ENCODE data around the gene KMO. TPM values are rescaled to one million over a fixed set of nuclear protein-coding genes. Genes with fewer than 3 reads are reported as not detected.
A peak's percentile ranks its signal among the peaks of the same experiment; 100 is the strongest.

KMO gene
- total RNA-seq, 1 experiment from 2014 or later = 0.29 TPM

- intact Hi-C loops (cut with micrococcal nuclease) = loop anchor here (1.0 to 5.0 kb wide), 6 partner anchors 16 to 376 kb away; no protein-coding TSS in a partner anchor
- Histone ChIP-seq H3K4me2 (ENCODE audit: low read length) (peak overlapping the region; percentile 4; the same call in 1 of the 2 replicates), H3K27ac (ENCODE audit: low read length) (peak overlapping the region; percentile 85), H3K9me3 (ENCODE audit: low read length) (no peaks in the 10 kb centered on the region), H2AFZ (ENCODE audit: low read length) (peak overlapping the region; percentile 58), H3K4me1 (ENCODE audit: insufficient read depth, low read length) (peaks cover 94% of the 10 kb centered on the region), H3K79me2 (ENCODE audit: low read length) (no peaks in the 10 kb centered on the region), H3K36me3 (ENCODE audit: low read depth, low read length) (no peaks in the 10 kb centered on the region), H3F3A (ENCODE audit: low read length, unreplicated experiment) (peaks cover 12% of the 10 kb centered on the region), H3K9me2 (replicated peaks; ENCODE audit: low read length) (no peaks in the 10 kb centered on the region), H3K27me3 (ENCODE audit: low read length) (no peaks in the 10 kb centered on the region), H4K20me1 (ENCODE audit: low read length) (no peaks in the 10 kb centered on the region), H3K4me3 (ENCODE audit: low read length) (no peak overlapping the region), H3K9ac (ENCODE audit: low read length) (peak overlapping the region; percentile 60)
- DNase-seq (peak; percentile 96), ATAC-seq (peak; percentile 7)
- TF ChIP-seq, protein P1, sequence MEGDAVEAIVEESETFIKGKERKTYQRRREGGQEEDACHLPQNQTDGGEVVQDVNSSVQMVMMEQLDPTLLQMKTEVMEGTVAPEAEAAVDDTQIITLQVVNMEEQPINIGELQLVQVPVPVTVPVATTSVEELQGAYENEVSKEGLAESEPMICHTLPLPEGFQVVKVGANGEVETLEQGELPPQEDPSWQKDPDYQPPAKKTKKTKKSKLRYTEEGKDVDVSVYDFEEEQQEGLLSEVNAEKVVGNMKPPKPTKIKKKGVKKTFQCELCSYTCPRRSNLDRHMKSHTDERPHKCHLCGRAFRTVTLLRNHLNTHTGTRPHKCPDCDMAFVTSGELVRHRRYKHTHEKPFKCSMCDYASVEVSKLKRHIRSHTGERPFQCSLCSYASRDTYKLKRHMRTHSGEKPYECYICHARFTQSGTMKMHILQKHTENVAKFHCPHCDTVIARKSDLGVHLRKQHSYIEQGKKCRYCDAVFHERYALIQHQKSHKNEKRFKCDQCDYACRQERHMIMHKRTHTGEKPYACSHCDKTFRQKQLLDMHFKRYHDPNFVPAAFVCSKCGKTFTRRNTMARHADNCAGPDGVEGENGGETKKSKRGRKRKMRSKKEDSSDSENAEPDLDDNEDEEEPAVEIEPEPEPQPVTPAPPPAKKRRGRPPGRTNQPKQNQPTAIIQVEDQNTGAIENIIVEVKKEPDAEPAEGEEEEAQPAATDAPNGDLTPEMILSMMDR (conservative IDR thresholded peaks at IDR 0.05; ENCODE audit: low read depth, low read length) = peak; percentile 97
- TF ChIP-seq EZH2phosphoT487 (IDR thresholded peaks at IDR 0.05; ENCODE audit: borderline replicate concordance, low read length) = no peak
- CTCF ChIA-PET = interaction anchor here (0.6 to 2.1 kb wide), 9 partner anchors 16 to 237 kb away, joined by 3 to 26 read pairs (median 4); partner anchors contain the start of genes CHML, EXO1, FH and KMO
- no TSS peak for BruUV-seq (replicated peaks)
- POLR2A ChIA-PET (ENCODE audit: unreplicated experiment) = interaction anchor here (0.6 kb wide), 1 partner anchor 11 kb away, joined by 11 read pairs; no protein-coding TSS in a partner anchor
These were observed 78.9 kb downstream of the KMO start for GRCh38 chr1:241611063-241611462.

- no TSS peak for BruUV-seq (replicated peaks)
- Histone ChIP-seq H3K9me3 (ENCODE audit: low read length) (no peaks in the 10 kb centered on the region), H3K79me2 (ENCODE audit: low read length) (no peaks in the 10 kb centered on the region), H3K4me2 (ENCODE audit: low read length) (peak overlapping the region; percentile 58), H3K4me3 (ENCODE audit: low read length) (no peak overlapping the region), H3F3A (ENCODE audit: low read length, unreplicated experiment) (peaks cover 10% of the 10 kb centered on the region), H2AFZ (ENCODE audit: low read length) (no peak overlapping the region), H3K36me3 (ENCODE audit: low read depth, low read length) (no peaks in the 10 kb centered on the region), H4K20me1 (ENCODE audit: low read length) (no peaks in the 10 kb centered on the region), H3K9me2 (replicated peaks; ENCODE audit: low read length) (no peaks in the 10 kb centered on the region), H3K9ac (ENCODE audit: low read length) (peak overlapping the region; percentile 60), H3K4me1 (ENCODE audit: insufficient read depth, low read length) (peaks cover 97% of the 10 kb centered on the region), H3K27me3 (ENCODE audit: low read length) (no peaks in the 10 kb centered on the region), H3K27ac (ENCODE audit: low read length) (peak overlapping the region; percentile 85)
- intact Hi-C loops (cut with micrococcal nuclease) = loop anchor here (1.0 to 5.0 kb wide), 7 partner anchors 16 to 376 kb away; no protein-coding TSS in a partner anchor
- peak; percentile 29 for DNase-seq
- TF ChIP-seq EZH2 (IDR thresholded peaks at IDR 0.05; ENCODE audit: low read length, unreplicated experiment) = no peak
- TF ChIP-seq, protein P1 (conservative IDR thresholded peaks at IDR 0.05; ENCODE audit: low read depth, low read length) = no peak
- TF ChIP-seq EZH2phosphoT487 (IDR thresholded peaks at IDR 0.05; ENCODE audit: borderline replicate concordance, low read length) = no peak
- POLR2A ChIA-PET (ENCODE audit: unreplicated experiment) = no interaction called here
- CTCF ChIA-PET = interaction anchor here (0.6 to 2.1 kb wide), 3 partner anchors 16 to 140 kb away, joined by 3 to 26 read pairs (median 4); partner anchors contain the start of gene KMO
- no peak for ATAC-seq
These were observed 79.6 kb downstream of the KMO start for GRCh38 chr1:241611736-241612135.
